HS-27A (cell line): ENCODE results near the gene POTEB.
"Not testable (repeated sequence)": the region's sequence is repeated elsewhere in the genome, so short reads cannot be mapped to it uniquely, and the experiment has no call there.

Source experiments
- DNase-seq: peaks from one replicate; pipeline ENCODE4 v3.0.0-alpha.2; 2012; ENCODE audit warnings: low read depth, missing footprints

The POTEB gene

GRCh38 chr15:21877635-21878034, at the start of gene POTEB:
POTEB (minus strand) TSS chr15:21877735; CDS start chr15:21877246, 489 bp downstream.
- not testable (repeated sequence) for DNase-seq

GRCh38 chr15:21890955-21891354, 13.4 kb upstream of the POTEB start:
- not testable (repeated sequence) for DNase-seq

DNA sequence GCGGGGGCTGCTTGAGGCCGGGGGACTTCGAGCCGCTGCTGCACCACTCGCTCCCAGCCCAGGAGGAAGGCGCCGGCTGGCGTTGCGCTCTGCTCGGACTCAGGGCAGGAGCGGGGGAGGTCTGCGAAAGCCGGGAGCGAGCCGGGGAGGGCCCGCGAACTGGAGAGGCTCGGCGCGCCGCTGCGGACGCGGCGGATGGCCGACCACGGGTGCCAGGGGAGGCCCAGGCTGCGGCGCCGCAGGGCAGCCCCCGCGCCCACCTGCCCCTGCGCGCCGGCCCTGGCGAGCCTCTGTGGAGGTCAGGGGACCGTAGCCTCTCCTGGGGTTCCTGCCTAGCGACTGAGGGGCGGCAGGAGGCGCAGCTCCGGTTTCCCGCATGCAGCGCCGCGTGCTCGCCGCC, 12.0 kb upstream of the POTEB start:
- not testable (repeated sequence) for DNase-seq

GRCh38 chr15:21838831-21839230, 38.7 kb downstream of the POTEB start:
- not testable (repeated sequence) for DNase-seq
